Activated CD8-positive, alpha-beta memory T cell treated with anti-CD3 and anti-CD28 coated beads, Interleukin-2, amount 10 ng/mL, durations not matched to agents 7 days and 5 days (primary cell): ENCODE data around the gene TCF15. TPM values are rescaled to one million over a fixed set of nuclear protein-coding genes. Genes with fewer than 3 reads are reported as not detected.

Experiments used
- ATAC-seq: fragments of 150-1000 bp; cut with Tn5 transposase; one replicate; pipeline ENCODE4 v1.10.0; 2021; ENCODE audit warnings: moderate library complexity
- CTCF ChIA-PET: fragments of 350-600 bp; sonication (Branson Sonifier 250); formaldehyde crosslinking; loops from one replicate; lab custom pipeline; 2021; ENCODE audit warnings: antibody characterized with exemption; lab: Charles Lee
- DNase-seq: peaks from one replicate; pipeline ENCODE4 v3.0.0-alpha.2; 2020
- H3K27ac Mint-ChIP-seq: one replicate; pipeline ENCODE4 v1.8.0; 2021; ENCODE audit warnings: mild to moderate bottlenecking, mixed read lengths
- H3K27me3 Mint-ChIP-seq: one replicate; pipeline ENCODE4 v1.8.0; 2021; ENCODE audit warnings: mixed read lengths
- H3K36me3 Mint-ChIP-seq: one replicate; pipeline ENCODE4 v1.8.0; 2021; ENCODE audit warnings: mild to moderate bottlenecking, mixed read lengths
- H3K4me1 Mint-ChIP-seq: one replicate; pipeline ENCODE4 v1.8.0; 2021; ENCODE audit warnings: mixed read lengths
- H3K4me3 Mint-ChIP-seq: one replicate; pipeline ENCODE4 v1.8.0; 2021; ENCODE audit warnings: mild to moderate bottlenecking, moderate library complexity, mixed read lengths
- H3K9me3 Mint-ChIP-seq: one replicate; pipeline ENCODE4 v1.8.0; 2022; ENCODE audit warnings: low read depth, mixed read lengths
- total RNA-seq, 2 experiments: library from RNA; stranded (reverse); gene quantifications; one replicate each; pipeline ENCODE4 v1.2.3, GENCODE V29; 2021

Gene TCF15
- total RNA-seq = not detected

- CTCF ChIA-PET = no interaction called here
These were observed at the start of gene TCF15 for GRCh38 chr20:610130-611046. Gene TCF15 (minus strand): TSS chr20:610309. CDS start chr20:610237, 72 bp downstream.

GRCh38 chr20:658731-659291, 48.7 kb upstream of the TCF15 start:
- H3K4me3 Mint-ChIP-seq = no peak overlapping the region
- peaks cover 59% of the 10 kb centered on the region for H3K27me3 Mint-ChIP-seq
- peaks cover 9% of the 10 kb centered on the region for H3K4me1 Mint-ChIP-seq
- no peak for DNase-seq
- no peaks in the 10 kb centered on the region for H3K36me3 Mint-ChIP-seq
- no peaks in the 10 kb centered on the region for H3K9me3 Mint-ChIP-seq
- CTCF ChIA-PET = interaction anchor here (1.9 kb wide), 1 partner anchor 14 kb away, joined by 6 read pairs; no protein-coding TSS in a partner anchor
- ATAC-seq = no peak
- no peak overlapping the region for H3K27ac Mint-ChIP-seq

More at GRCh38 chr20:610130-611046, at the start of gene TCF15:
- Mint-ChIP-seq H3K4me3 (no peak within 1 kb of the TSS), H3K36me3 (no peaks in the 10 kb centered on the region), H3K4me1 (peaks cover 7% of the 10 kb centered on the region), H3K27me3 (peaks cover 55% of the 10 kb centered on the region), H3K27ac (no peak within 1 kb of the TSS), H3K9me3 (no peaks in the 10 kb centered on the region)
- DNase-seq = no peak
- ATAC-seq = peak; percentile 33

GRCh38 chr20:658202-658601, 48.1 kb upstream of the TCF15 start:
- Mint-ChIP-seq H3K27ac (no peak overlapping the region), H3K4me1 (peaks cover 11% of the 10 kb centered on the region), H3K9me3 (no peaks in the 10 kb centered on the region), H3K27me3 (peaks cover 54% of the 10 kb centered on the region), H3K36me3 (no peaks in the 10 kb centered on the region), H3K4me3 (no peak overlapping the region)
- CTCF ChIA-PET = interaction anchor here (1.9 kb wide), 1 partner anchor 13 kb away, joined by 6 read pairs; no protein-coding TSS in a partner anchor
- DNase-seq (no peak), ATAC-seq (no peak)

GRCh38 chr20:655726-656624, 45.9 kb upstream of the TCF15 start:
- Mint-ChIP-seq H3K4me1 (peaks cover 21% of the 10 kb centered on the region), H3K27me3 (peaks cover 38% of the 10 kb centered on the region), H3K9me3 (no peaks in the 10 kb centered on the region), H3K36me3 (no peaks in the 10 kb centered on the region), H3K4me3 (no peak overlapping the region), H3K27ac (no peak overlapping the region)
- CTCF ChIA-PET = interaction anchor here (0.9 to 2.0 kb wide), 4 partner anchors 10 to 301 kb away, joined by 3 to 9 read pairs (median 4); no protein-coding TSS in a partner anchor
- DNase-seq (no peak), ATAC-seq (no peak)

GRCh38 chr20:654417-654750, 44.3 kb upstream of the TCF15 start:
- Mint-ChIP-seq H3K4me1 (peaks cover 26% of the 10 kb centered on the region), H3K9me3 (no peaks in the 10 kb centered on the region), H3K36me3 (peaks cover 6% of the 10 kb centered on the region), H3K27ac (no peak overlapping the region), H3K4me3 (peak overlapping the region; percentile 82), H3K27me3 (peaks cover 26% of the 10 kb centered on the region)
- DNase-seq (no peak), ATAC-seq (no peak)
- CTCF ChIA-PET = interaction anchor here (2.0 kb wide), 1 partner anchor 9 kb away, joined by 9 read pairs; no protein-coding TSS in a partner anchor

GRCh38 chr20:653590-654416, 43.7 kb upstream of the TCF15 start:
- peaks cover 10% of the 10 kb centered on the region for H3K36me3 Mint-ChIP-seq
- DNase-seq = no peak
- H3K4me1 Mint-ChIP-seq = peaks cover 26% of the 10 kb centered on the region
- no peak for ATAC-seq
- H3K4me3 Mint-ChIP-seq = peak overlapping the region; percentile 82
- no peaks in the 10 kb centered on the region for H3K9me3 Mint-ChIP-seq
- CTCF ChIA-PET = interaction anchor here (0.8 to 2.0 kb wide), 2 partner anchors 8 to 11 kb away, joined by 3 to 9 read pairs; no protein-coding TSS in a partner anchor
- peaks cover 22% of the 10 kb centered on the region for H3K27me3 Mint-ChIP-seq
- H3K27ac Mint-ChIP-seq = peak overlapping the region; percentile 67

GRCh38 chr20:653110-653589, 43.0 kb upstream of the TCF15 start, which contains the start of gene SRXN1:
Gene SRXN1 (minus strand): TSS chr20:653200. CDS start chr20:653185, 15 bp downstream.
- Mint-ChIP-seq H3K9me3 (no peaks in the 10 kb centered on the region), H3K4me1 (peaks cover 26% of the 10 kb centered on the region), H3K4me3 (peak within 1 kb of the TSS; percentile 82), H3K36me3 (peaks cover 16% of the 10 kb centered on the region), H3K27me3 (peaks cover 15% of the 10 kb centered on the region), H3K27ac (peak within 1 kb of the TSS; percentile 85)
- DNase-seq = peak; percentile 88
- CTCF ChIA-PET = interaction anchor here (0.8 to 1.2 kb wide), 3 partner anchors 11 to 90 kb away, joined by 3 to 5 read pairs (median 3); no protein-coding TSS in a partner anchor
- ATAC-seq = peak; percentile 91

GRCh38 chr20:652615-653109, 42.6 kb upstream of the TCF15 start:
- ATAC-seq = peak; percentile 31
- Mint-ChIP-seq H3K9me3 (no peaks in the 10 kb centered on the region), H3K27ac (peak overlapping the region; percentile 85)

GRCh38 chr20:651713-652614, 41.9 kb upstream of the TCF15 start:
- DNase-seq = peak; percentile 43

More at GRCh38 chr20:652615-653109, 42.6 kb upstream of the TCF15 start:
- Mint-ChIP-seq H3K27me3 (peaks cover 10% of the 10 kb centered on the region), H3K4me1 (peaks cover 26% of the 10 kb centered on the region), H3K36me3 (peaks cover 21% of the 10 kb centered on the region), H3K4me3 (peak overlapping the region; percentile 82)
- DNase-seq = peak; percentile 59
- CTCF ChIA-PET = interaction anchor here (1.2 kb wide), 2 partner anchors 15 to 90 kb away, joined by 3 to 5 read pairs; no protein-coding TSS in a partner anchor

GRCh38 chr20:650954-651353, 40.8 kb upstream of the TCF15 start:
- DNase-seq (no peak), ATAC-seq (no peak)
- no peak overlapping the region for H3K27ac Mint-ChIP-seq
- H3K36me3 Mint-ChIP-seq = peaks cover 26% of the 10 kb centered on the region
- peaks cover 26% of the 10 kb centered on the region for H3K4me1 Mint-ChIP-seq
- H3K4me3 Mint-ChIP-seq = peak overlapping the region; percentile 9
- H3K9me3 Mint-ChIP-seq = no peaks in the 10 kb centered on the region
- H3K27me3 Mint-ChIP-seq = peaks cover 3% of the 10 kb centered on the region
- CTCF ChIA-PET = interaction anchor here (2.1 kb wide), 1 partner anchor 11 kb away, joined by 6 read pairs; no protein-coding TSS in a partner anchor

More at GRCh38 chr20:651713-652614, 41.9 kb upstream of the TCF15 start:
- CTCF ChIA-PET = interaction anchor here (1.2 to 2.1 kb wide), 3 partner anchors 12 to 89 kb away, joined by 3 to 6 read pairs (median 5); no protein-coding TSS in a partner anchor
- no peaks in the 10 kb centered on the region for H3K9me3 Mint-ChIP-seq
- H3K36me3 Mint-ChIP-seq = peaks cover 26% of the 10 kb centered on the region
- H3K27me3 Mint-ChIP-seq = peaks cover 7% of the 10 kb centered on the region
- H3K27ac Mint-ChIP-seq = peak overlapping the region; percentile 85
- peak overlapping the region; percentile 82 for H3K4me3 Mint-ChIP-seq
- ATAC-seq = peak; percentile 6
- H3K4me1 Mint-ChIP-seq = peaks cover 26% of the 10 kb centered on the region

- CTCF ChIA-PET = interaction anchor here (2.1 kb wide), 1 partner anchor 10 kb away, joined by 6 read pairs; no protein-coding TSS in a partner anchor
- Mint-ChIP-seq H3K27me3 (no peaks in the 10 kb centered on the region), H3K27ac (no peak overlapping the region), H3K4me3 (no peak overlapping the region), H3K4me1 (peaks cover 32% of the 10 kb centered on the region), H3K9me3 (no peaks in the 10 kb centered on the region), H3K36me3 (peaks cover 26% of the 10 kb centered on the region)
- DNase-seq (no peak), ATAC-seq (no peak)
These were observed 40.2 kb upstream of the TCF15 start for GRCh38 chr20:650281-650680.
